Measurements from ENCODE around the gene RBM12. TPM values are rescaled to one million over a fixed set of nuclear protein-coding genes. Genes with fewer than 3 reads are reported as not detected.
A peak's percentile ranks its signal among the peaks of the same experiment; 100 is the strongest.

The RBM12 gene
- total RNA-seq, 1 donor from 2014 or later = 88.4 TPM

- peaks cover 99% of the 10 kb centered on the region for H3K79me2 ChIP-seq (ENCODE audit: insufficient read depth, low read length)
- peaks cover 9% of the 10 kb centered on the region for H3K36me3 Mint-ChIP-seq (ENCODE audit: low read depth, unreplicated experiment)
- H3K4me2 ChIP-seq (ENCODE audit: low read length) = no peak overlapping the region
- H3K27ac ChIP-seq (ENCODE audit: low read depth, low read length) = no peak overlapping the region
- TF ChIP-seq, protein P1, sequence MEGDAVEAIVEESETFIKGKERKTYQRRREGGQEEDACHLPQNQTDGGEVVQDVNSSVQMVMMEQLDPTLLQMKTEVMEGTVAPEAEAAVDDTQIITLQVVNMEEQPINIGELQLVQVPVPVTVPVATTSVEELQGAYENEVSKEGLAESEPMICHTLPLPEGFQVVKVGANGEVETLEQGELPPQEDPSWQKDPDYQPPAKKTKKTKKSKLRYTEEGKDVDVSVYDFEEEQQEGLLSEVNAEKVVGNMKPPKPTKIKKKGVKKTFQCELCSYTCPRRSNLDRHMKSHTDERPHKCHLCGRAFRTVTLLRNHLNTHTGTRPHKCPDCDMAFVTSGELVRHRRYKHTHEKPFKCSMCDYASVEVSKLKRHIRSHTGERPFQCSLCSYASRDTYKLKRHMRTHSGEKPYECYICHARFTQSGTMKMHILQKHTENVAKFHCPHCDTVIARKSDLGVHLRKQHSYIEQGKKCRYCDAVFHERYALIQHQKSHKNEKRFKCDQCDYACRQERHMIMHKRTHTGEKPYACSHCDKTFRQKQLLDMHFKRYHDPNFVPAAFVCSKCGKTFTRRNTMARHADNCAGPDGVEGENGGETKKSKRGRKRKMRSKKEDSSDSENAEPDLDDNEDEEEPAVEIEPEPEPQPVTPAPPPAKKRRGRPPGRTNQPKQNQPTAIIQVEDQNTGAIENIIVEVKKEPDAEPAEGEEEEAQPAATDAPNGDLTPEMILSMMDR (IDR thresholded peaks at IDR 0.05; ENCODE audit: insufficient read depth, low read depth, low read length) = no peak
- TF ChIP-seq EZH2 (IDR thresholded peaks at IDR 0.05; ENCODE audit: insufficient read depth, low read length) = no peak
- no peaks in the 10 kb centered on the region for H3K27me3 ChIP-seq (ENCODE audit: insufficient read depth, low read length)
- no peak for FAIRE-seq
- no peak overlapping the region for H3K27ac Mint-ChIP-seq (ENCODE audit: unreplicated experiment)
- no peak overlapping the region for H2AFZ ChIP-seq (ENCODE audit: low read depth, low read length)
- no peak overlapping the region for H3K4me3 Mint-ChIP-seq (ENCODE audit: unreplicated experiment)
- H3K4me3 ChIP-seq (ENCODE audit: insufficient read depth, low read depth, low read length) = no peak overlapping the region
- H3K27me3 Mint-ChIP-seq (ENCODE audit: low read depth, unreplicated experiment) = no peaks in the 10 kb centered on the region
- peaks cover 20% of the 10 kb centered on the region for H3K4me1 Mint-ChIP-seq (ENCODE audit: low read depth, unreplicated experiment)
- H3K9me3 ChIP-seq (ENCODE audit: insufficient read depth, low read depth, low read length) = no peaks in the 10 kb centered on the region
- no peaks in the 10 kb centered on the region for H3K36me3 ChIP-seq (ENCODE audit: insufficient read depth, low read length)
- no peak overlapping the region for H3K9ac ChIP-seq (ENCODE audit: low read length)
- DNase-seq (ENCODE audit: low read depth) = no peak
- H4K20me1 ChIP-seq (ENCODE audit: insufficient read depth, low read length) = peaks cover 97% of the 10 kb centered on the region
- peaks cover 7% of the 10 kb centered on the region for H3K4me1 ChIP-seq (ENCODE audit: insufficient read depth, low read length)
- no peaks in the 10 kb centered on the region for H3K9me3 Mint-ChIP-seq (ENCODE audit: unreplicated experiment)
These were observed 24.0 kb downstream of the RBM12 start for GRCh38 chr20:35640724-35641123.

- H3K9me3 Mint-ChIP-seq (ENCODE audit: unreplicated experiment) = no peaks in the 10 kb centered on the region
- H3K9ac ChIP-seq (ENCODE audit: low read length) = no peak overlapping the region
- DNase-seq (ENCODE audit: low read depth) (no peak), FAIRE-seq (no peak)
- H3K27me3 Mint-ChIP-seq (ENCODE audit: low read depth, unreplicated experiment) = no peaks in the 10 kb centered on the region
- peaks cover 27% of the 10 kb centered on the region for H3K4me1 Mint-ChIP-seq (ENCODE audit: low read depth, unreplicated experiment)
- TF ChIP-seq, protein P1 (IDR thresholded peaks at IDR 0.05; ENCODE audit: insufficient read depth, low read depth, low read length) = no peak
- no peak for TF ChIP-seq EZH2 (IDR thresholded peaks at IDR 0.05; ENCODE audit: insufficient read depth, low read length)
- no peaks in the 10 kb centered on the region for H3K9me3 ChIP-seq (ENCODE audit: insufficient read depth, low read depth, low read length)
- no peak overlapping the region for H3K4me3 Mint-ChIP-seq (ENCODE audit: unreplicated experiment)
- H3K36me3 Mint-ChIP-seq (ENCODE audit: low read depth, unreplicated experiment) = peaks cover 14% of the 10 kb centered on the region
- H3K79me2 ChIP-seq (ENCODE audit: insufficient read depth, low read length) = peaks cover 97% of the 10 kb centered on the region
- H3K4me3 ChIP-seq (ENCODE audit: insufficient read depth, low read depth, low read length) = no peak overlapping the region
- H3K27ac ChIP-seq (ENCODE audit: low read depth, low read length) = no peak overlapping the region
- H3K36me3 ChIP-seq (ENCODE audit: insufficient read depth, low read length) = no peaks in the 10 kb centered on the region
- peaks cover 91% of the 10 kb centered on the region for H4K20me1 ChIP-seq (ENCODE audit: insufficient read depth, low read length)
- no peak overlapping the region for H3K4me2 ChIP-seq (ENCODE audit: low read length)
- no peaks in the 10 kb centered on the region for H3K27me3 ChIP-seq (ENCODE audit: insufficient read depth, low read length)
- H3K27ac Mint-ChIP-seq (ENCODE audit: unreplicated experiment) = no peak overlapping the region
- H2AFZ ChIP-seq (ENCODE audit: low read depth, low read length) = no peak overlapping the region
- peaks cover 11% of the 10 kb centered on the region for H3K4me1 ChIP-seq (ENCODE audit: insufficient read depth, low read length)
These were observed 25.9 kb downstream of the RBM12 start for GRCh38 chr20:35638751-35639150.

- Mint-ChIP-seq H3K4me3 (ENCODE audit: unreplicated experiment) (peak overlapping the region; percentile 11), H3K27ac (ENCODE audit: unreplicated experiment) (no peak overlapping the region), H3K36me3 (ENCODE audit: low read depth, unreplicated experiment) (peaks cover 12% of the 10 kb centered on the region), H3K4me1 (ENCODE audit: low read depth, unreplicated experiment) (peaks cover 27% of the 10 kb centered on the region), H3K27me3 (ENCODE audit: low read depth, unreplicated experiment) (no peaks in the 10 kb centered on the region), H3K9me3 (ENCODE audit: unreplicated experiment) (no peaks in the 10 kb centered on the region)
- H3K4me2 ChIP-seq (ENCODE audit: low read length) = peak overlapping the region; percentile 10
- no peak overlapping the region for H3K27ac ChIP-seq (ENCODE audit: low read depth, low read length)
- H3K36me3 ChIP-seq (ENCODE audit: insufficient read depth, low read length) = no peaks in the 10 kb centered on the region
- no peak overlapping the region for H3K9ac ChIP-seq (ENCODE audit: low read length)
- no peaks in the 10 kb centered on the region for H3K27me3 ChIP-seq (ENCODE audit: insufficient read depth, low read length)
- peaks cover 94% of the 10 kb centered on the region for H3K79me2 ChIP-seq (ENCODE audit: insufficient read depth, low read length)
- peaks cover 91% of the 10 kb centered on the region for H4K20me1 ChIP-seq (ENCODE audit: insufficient read depth, low read length)
- TF ChIP-seq, protein P1 (IDR thresholded peaks at IDR 0.05; ENCODE audit: insufficient read depth, low read depth, low read length) = no peak
- no peaks in the 10 kb centered on the region for H3K9me3 ChIP-seq (ENCODE audit: insufficient read depth, low read depth, low read length)
- no peak overlapping the region for H3K4me3 ChIP-seq (ENCODE audit: insufficient read depth, low read depth, low read length)
- H2AFZ ChIP-seq (ENCODE audit: low read depth, low read length) = no peak overlapping the region
- DNase-seq (ENCODE audit: low read depth) = no peak
- peaks cover 11% of the 10 kb centered on the region for H3K4me1 ChIP-seq (ENCODE audit: insufficient read depth, low read length)
- no peak for FAIRE-seq
These were observed 27.4 kb downstream of the RBM12 start for GRCh38 chr20:35637276-35637675.

Measured in astrocyte (in vitro differentiated cells and primary cell).